OCI-LY7 (cell line): ENCODE measurements around the gene GRID1.

Experiments
- CTCF ChIP-seq: fragments of 200-600 bp; sonication (generic); conservative IDR thresholded peaks from 2 replicates; pipeline ENCODE4 v1.5.1; 2014; ENCODE audit warnings: mild to moderate bottlenecking, antibody characterized with exemption, low read length, moderate library complexity, mixed read lengths
- EZH2phosphoT487 ChIP-seq: fragments of 200-600 bp; sonication (generic); IDR thresholded peaks from 2 replicates; pipeline ENCODE4 v1.6.1; 2018; ENCODE audit warnings: low read depth, borderline replicate concordance, mild to moderate bottlenecking, mixed run types, antibody characterized with exemption, low read length, moderate library complexity, mixed read lengths

GRCh38 chr10:86020134-86020533 is 346.5 kb downstream of the GRID1 start:
- TF ChIP-seq CTCF (no peak), EZH2phosphoT487 (no peak)
